ENCODE measurements around the gene ZIC2.

The ZIC2 gene

GRCh38 chr13:99975626-99976025 is 6.0 kb upstream of the ZIC2 start:
- no peak for DNase-seq

GRCh38 chr13:99976575-99976974 is 5.0 kb upstream of the ZIC2 start:
- DNase-seq: peak in 1 of 2 experiments; percentile 52

- no peak for DNase-seq
Measured at GRCh38 chr13:99977334-99977911, 4.2 kb upstream of the ZIC2 start.

GRCh38 chr13:99977912-99978798 is 3.4 kb upstream of the ZIC2 start:
- peak in 1 of 2 experiments; percentile 15 for DNase-seq

GRCh38 chr13:99978799-99979452 is 2.7 kb upstream of the ZIC2 start:
- DNase-seq: peak in 1 of 2 experiments; percentile 53

- DNase-seq: peak in 1 of 2 experiments; percentile 43
Measured at GRCh38 chr13:99979453-99980200, 2.0 kb upstream of the ZIC2 start.

GRCh38 chr13:99980201-99980823 is 1.3 kb upstream of the ZIC2 start:
- peak; percentile 33 to 65 for DNase-seq

DNA sequence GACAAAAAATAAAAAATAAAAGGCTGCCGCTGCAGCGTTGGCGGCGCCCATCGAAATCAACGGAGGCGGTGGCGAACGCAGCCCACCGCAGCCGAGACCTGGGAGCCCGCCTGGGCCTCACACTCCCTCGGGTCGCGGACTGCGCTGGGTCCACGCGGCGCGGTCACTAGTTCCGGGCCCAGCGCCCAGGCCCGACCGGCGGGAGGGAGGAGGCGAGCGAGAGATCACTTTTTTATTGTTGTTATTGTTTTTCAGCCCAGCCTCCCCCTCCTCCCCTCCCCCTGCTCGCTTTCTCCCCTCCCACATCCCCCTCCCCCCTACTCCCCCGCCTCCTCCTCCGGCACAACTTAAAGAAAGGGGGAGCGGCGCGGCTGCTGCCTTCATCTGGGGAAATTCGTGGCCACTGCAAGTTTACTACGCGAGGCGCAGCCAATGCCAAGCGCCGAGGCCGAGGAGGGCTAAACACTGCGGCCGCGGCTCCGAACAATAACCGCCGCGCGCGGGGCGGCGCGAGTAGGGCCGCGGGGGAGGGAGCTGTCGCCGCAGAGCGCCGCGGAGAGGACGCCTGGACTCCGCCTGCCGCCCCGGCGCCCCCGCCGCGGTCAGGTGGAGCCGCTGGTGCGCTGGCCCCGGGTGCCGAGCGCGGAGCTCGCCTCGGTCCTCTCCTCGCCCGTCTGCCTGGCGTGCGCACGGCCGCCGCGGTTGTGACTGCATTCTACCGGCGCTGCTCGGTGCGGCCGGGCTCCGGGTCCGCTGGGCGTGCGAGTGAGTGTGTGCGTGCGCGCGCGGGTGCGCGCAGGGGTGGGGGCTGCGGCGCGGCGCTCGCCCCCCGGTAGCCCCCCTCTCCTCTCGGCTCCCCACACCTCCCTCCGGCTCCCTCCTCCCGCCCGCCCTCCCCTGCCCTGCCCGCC is 505 bp upstream of the ZIC2 start:
- peak in 1 of 2 experiments; percentile 69 for DNase-seq

GRCh38 chr13:99982036-99982730 is 599 bp downstream of the ZIC2 start:
- peak in 1 of 2 experiments; percentile 42 for DNase-seq

- peak in 1 of 2 experiments; percentile 41 for DNase-seq
Measured at GRCh38 chr13:99982731-99983498, 1.3 kb downstream of the ZIC2 start.

- peak in 1 of 2 experiments; percentile 34 for DNase-seq
Measured at GRCh38 chr13:99983499-99984401, 2.2 kb downstream of the ZIC2 start.

DNA sequence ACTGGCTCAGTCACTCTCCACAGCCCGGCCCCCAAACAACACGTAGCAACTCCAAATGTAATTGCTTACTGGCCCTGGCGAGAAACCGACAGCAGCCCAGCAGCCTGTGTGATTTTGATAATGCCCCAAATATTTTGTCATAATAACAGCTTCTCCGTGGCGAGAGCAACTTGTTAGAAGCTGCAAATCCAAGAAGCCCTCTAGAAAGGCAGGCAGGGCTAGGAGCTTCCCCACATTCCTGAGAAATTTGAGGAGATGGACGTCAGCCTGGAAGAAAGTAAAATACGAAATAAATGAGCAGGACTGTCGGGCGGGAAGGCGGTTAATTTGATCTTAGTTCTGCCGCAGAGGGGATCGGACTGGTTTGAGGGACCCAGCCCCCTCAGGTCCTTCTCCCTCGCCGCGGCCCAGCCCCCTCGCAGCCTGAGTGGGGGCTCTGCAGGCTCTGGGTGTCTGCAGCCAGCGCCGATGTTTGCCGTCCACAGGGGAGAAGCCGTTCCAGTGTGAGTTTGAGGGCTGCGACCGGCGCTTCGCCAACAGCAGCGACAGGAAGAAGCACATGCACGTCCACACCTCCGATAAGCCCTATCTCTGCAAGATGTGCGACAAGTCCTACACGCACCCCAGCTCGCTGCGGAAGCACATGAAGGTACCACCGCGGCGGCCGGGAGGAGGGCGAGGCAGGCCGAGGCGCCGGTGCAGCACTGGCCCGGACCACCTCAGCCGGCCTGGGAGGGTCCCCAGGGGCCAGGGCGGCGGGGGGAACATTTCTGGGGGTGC is 3.1 kb downstream of the ZIC2 start:
- DNase-seq: peak in 1 of 2 experiments; percentile 48

DNA sequence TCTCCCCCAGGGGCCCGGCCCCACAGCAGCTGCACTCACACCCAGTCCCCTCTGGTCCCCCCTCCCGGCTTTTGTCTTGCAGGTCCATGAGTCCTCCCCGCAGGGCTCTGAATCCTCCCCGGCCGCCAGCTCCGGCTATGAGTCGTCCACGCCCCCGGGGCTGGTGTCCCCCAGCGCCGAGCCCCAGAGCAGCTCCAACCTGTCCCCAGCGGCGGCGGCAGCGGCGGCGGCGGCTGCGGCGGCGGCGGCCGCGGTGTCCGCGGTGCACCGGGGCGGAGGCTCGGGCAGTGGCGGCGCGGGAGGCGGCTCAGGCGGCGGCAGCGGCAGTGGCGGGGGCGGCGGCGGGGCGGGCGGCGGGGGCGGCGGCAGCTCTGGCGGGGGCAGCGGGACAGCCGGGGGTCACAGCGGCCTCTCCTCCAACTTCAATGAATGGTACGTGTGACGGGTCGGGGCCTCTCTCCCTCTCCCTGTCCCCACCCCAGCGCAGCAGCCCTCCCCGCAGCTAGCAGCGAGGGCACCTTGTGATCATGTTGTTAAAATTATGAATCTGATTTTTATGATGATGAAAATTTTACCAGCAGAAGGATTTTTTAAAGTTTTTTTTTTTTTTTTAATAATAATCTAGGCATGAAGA is 3.8 kb downstream of the ZIC2 start:
- no peak for DNase-seq

GRCh38 chr13:99985886-99986527 is 4.4 kb downstream of the ZIC2 start:
- no peak for DNase-seq

DNA sequence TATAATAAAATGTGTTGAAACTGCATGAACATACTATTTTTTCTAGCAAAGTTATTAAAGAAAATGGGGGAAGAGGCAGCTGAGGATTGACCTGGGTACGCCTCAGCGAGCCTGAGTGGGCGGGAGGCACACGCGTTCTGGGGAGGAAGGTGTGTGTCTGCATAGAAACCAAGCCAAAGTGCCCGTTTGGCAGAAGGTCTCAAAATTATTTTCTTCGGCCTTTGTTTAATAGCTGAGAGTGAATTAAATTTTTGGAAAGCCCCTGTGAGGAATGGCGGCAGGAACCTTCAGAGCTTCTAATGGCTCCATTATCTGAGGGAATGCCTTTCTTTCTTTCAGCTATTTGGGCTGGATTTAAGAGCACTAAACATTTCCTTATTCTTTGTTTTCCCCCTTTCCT is 5.2 kb downstream of the ZIC2 start:
- no peak for DNase-seq

DNA sequence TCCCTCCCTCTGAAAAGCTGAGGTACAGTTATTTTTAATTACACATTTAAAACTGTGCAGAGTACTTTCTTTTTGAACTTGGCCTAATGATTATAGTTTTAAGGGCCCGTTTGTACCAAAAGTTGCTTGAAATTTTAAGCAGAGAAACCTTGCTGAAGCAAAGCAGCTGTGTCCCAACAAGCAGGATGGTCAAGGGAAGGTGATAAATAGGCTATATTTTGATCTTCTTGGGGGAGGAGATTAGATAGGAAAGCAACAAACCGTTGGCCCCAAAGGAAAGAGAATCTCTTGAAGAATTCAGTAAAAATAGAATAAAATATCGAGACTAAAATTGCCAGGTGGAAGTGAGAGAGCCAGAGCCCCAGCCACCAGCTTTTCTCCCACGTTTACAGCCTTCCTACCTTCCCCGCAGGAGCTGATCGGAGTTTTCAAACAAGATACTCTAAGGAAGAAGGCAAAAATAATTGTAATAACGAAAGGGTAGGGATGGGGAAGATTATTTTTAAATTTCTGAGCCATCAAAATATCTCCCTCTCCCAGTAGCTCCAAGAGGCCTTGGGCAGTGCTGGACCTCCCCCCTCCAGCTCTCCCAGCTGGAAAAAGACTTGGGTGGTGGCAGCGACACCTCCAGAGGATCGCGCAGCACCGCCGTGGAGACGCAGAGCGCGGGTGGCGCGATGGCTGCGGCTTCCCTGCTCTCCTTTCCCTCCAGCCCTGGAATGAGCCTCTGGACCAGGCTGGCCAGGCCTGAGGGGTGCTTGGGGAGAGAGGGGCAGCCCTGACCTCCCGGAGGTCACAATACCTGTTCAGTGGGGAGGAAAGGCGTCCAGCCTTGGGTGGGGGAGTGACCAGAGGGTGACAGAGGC is 5.8 kb downstream of the ZIC2 start:
- DNase-seq: peak in 1 of 2 experiments; percentile 31
